ENCODE measurements around the gene CCDC24.

- no peak for TF ChIP-seq CTCF (conservative IDR thresholded peaks at IDR 0.05; ENCODE audit: low read length)
- TF ChIP-seq EZH2phosphoT487 (IDR thresholded peaks at IDR 0.05; ENCODE audit: borderline replicate concordance), result no peak
Measured at GRCh38 chr1:44029911-44030604, 38.7 kb downstream of the CCDC24 start.

All from Loucy (cell line).